Posterior cingulate gyrus (tissue), 11 donors: ENCODE measurements around the gene CYP2W1.
"Not testable (repeated sequence)": the region's sequence is repeated elsewhere in the genome, so short reads cannot be mapped to it uniquely, and the experiment has no call there.

Experiments used
- DNase-seq, 10 donors: peaks; one replicate each; pipeline versions ENCODE4 v3.0.0 to v3.0.0-alpha.2; 2020 to 2021; ENCODE audit warnings: mixed read lengths in 3 of 10
- intact Hi-C: fragments of 100-400 bp; cut with DNase I; formaldehyde crosslinking; loops from one replicate; pipeline ENCODE4 v1.15.1; 2023

The CYP2W1 gene

DNA sequence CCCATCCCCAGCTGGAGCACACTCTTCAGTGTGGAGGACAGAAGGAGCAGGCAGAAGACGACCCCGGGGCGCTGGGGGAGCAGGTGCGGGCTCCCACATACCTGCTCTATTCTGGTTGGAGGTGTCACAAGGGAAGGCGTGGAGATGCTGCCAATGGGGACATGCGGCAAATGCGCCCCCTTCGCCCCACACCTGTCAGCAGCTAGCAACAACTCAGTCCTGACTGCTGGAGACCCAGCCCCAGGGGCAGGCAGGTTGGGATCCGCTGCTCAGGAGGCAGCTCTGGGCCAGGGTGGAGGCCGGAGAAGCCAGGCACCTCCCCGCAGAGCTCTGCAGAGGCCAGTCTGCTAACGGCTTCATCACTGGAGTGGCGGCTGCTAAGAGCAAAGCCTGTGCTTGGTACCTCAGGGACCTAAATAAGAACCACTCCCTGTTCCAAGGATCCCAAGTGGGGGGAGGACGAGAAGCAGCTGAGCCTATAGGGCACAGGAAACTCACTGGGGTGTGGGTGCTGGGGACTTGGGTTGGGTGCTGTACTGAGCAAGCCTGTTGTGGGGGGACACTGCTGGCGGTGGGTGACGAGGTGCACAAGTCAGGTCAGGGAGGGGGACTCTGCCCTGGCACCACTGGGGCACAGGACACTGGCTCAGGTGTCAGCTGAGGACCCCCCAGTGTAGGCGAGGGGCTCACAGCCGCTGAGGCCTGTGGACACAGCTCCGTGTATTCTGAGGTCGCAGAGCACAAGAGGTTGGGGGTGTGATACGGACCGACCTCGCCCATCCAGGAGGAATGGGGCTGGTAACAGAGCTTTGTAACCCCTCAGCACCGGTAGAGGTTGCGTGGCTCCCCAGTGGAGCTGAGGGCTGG is 42.1 kb downstream of the CYP2W1 start:
- peak in 1 of 10 donors; percentile 74 for DNase-seq
- intact Hi-C loops, result loop anchor here (5.0 kb wide), 1 partner anchor 42 kb away; no protein-coding TSS in a partner anchor

DNA sequence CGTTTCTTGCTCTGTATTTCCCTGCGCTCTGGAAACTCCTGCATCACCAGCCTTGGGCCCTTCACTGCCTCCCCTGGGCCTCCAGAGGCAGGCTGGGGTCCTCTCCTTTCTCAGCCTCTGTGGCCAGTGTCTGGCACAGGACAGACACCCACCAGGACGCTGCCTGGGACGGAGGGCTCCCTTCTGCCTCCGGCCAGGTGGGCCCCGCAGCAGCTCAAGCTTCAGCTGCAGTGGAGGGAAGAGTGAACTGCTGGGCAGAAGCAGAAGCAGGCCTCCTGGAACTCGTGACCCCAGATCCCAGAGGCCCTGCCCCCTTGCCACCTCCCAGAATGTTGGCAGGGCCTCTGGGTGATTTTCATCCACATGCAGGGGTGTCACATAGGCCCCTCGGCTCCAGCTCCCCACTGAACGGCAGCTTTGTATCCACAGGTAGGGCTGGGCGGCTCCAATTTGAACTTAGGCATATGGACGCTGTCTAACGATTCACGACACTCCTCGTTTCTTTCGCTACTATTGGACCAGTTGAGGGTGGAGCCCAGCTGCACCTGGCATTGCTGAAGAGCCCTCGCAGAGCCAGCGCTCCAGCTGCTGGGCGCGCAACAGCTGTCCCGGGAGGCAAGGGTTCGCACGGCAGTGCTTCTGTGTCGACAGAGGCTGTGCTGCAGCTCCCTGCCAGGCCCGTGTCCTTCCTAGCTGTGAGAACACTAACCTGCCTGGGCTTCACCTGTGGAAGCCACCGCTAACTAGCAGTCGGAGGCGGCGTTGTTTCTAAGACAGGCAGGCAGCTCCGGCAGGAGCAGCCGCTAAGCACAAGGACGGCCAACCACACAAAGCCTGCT is 43.0 kb downstream of the CYP2W1 start:
- intact Hi-C loops, result no loop called here
- DNase-seq, result peak in 1 of 10 donors; percentile 77

DNA sequence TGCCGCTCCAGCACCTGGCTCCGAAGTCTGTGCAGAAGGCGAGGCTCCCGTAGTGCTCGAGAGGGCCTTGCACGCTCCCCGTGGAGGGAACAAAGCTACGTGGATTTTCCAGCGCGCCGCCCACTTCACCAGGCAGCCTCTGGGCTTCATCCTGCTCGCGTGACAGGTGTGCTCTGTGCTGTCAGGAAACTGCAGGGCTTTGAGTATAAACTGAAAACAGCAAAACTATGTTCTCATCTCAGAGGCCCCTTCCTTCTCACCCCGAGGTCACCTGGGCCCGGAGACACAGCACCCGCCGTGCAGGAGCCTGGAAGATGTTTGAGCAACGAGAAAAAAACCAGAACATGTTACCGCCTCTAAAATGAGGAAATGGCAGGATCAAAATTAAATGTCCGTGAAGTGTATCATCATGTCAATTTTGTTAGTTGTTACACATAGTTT is 43.8 kb downstream of the CYP2W1 start:
- intact Hi-C loops, result no loop called here

DNA sequence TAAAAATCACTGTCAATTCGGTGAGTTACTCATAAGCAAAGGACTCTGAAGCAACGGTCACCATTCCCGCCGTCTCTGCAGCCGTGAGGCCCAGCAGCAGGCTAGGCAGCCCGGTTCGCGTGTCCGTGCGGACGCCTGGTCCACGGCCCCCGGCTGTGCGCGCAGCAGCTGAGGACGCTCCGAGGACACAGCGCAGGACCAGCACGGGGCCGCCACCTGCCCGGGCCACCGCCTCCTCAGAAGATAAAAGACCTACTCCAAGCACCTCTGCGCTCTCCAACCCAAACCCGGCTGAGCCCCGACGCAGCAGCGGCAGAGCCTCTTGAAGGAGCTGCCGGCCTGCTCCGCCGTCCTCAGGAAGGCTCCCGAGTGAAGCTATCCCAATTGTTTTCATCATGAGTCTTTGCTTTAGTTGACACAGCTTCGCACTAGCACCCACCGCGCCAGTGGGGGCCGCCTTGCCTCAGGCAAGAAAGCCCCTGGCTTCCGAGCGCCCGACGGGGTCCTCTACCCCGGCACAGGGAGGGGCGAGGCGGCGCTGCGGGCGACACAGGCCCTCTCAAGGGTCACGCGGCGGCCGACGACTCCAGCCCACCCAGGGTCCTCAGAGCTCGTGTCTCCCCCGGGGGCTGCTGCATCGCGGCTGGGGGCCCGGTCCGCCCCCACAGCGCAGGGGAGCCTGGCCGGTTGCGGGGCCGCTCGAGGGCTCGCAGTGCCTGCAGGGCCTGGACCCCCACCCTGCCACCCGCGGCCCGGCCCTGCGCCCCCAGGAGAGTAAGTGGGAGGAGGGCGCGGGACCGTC is 44.5 kb downstream of the CYP2W1 start:
- intact Hi-C loops, result no loop called here
- DNase-seq, result peak in 4 of 10 donors; percentile 41 to 86 (median 70)

More for the DNA sequence above, 43.8 kb downstream of the CYP2W1 start:
- DNase-seq, result peak in 1 of 10 donors; percentile 76

DNA sequence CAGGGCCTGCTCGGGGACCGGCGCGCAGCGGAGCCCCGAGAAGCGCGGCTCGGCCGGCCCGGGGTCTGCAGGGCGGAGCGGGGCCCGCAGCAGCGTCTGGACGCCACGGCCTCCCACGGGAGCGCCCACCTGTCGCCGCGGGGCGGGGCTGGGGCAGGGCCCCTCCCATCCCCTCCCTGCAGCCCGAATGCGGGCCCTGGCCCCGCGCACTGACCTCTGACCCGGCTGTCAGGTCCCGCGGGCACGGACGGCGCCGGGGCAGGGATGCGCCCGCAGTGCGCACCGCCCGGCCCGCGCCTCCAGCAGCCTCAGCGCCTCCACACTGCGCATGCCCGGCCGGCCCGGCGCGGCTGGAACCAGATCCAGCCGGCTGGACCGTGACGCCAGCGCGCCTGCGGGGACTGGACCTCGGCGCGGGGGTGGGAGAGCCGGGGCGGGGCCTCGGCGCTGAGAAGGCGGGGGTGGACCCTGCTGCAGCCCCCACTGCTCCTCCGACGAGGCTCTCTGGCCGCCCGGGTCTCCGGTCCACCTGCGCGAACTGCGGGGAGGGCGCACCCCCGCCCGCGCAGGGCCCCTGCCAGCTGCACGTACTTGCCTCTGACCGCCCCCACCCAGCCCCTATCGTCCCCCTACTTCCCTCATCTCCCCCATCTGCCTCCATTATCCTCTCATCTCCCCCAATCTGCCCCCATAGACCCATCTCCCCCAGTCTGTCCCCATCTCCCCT is 45.2 kb downstream of the CYP2W1 start:
- DNase-seq, result peak; percentile 82 to 98 (median 88)
- intact Hi-C loops, result no loop called here

DNA sequence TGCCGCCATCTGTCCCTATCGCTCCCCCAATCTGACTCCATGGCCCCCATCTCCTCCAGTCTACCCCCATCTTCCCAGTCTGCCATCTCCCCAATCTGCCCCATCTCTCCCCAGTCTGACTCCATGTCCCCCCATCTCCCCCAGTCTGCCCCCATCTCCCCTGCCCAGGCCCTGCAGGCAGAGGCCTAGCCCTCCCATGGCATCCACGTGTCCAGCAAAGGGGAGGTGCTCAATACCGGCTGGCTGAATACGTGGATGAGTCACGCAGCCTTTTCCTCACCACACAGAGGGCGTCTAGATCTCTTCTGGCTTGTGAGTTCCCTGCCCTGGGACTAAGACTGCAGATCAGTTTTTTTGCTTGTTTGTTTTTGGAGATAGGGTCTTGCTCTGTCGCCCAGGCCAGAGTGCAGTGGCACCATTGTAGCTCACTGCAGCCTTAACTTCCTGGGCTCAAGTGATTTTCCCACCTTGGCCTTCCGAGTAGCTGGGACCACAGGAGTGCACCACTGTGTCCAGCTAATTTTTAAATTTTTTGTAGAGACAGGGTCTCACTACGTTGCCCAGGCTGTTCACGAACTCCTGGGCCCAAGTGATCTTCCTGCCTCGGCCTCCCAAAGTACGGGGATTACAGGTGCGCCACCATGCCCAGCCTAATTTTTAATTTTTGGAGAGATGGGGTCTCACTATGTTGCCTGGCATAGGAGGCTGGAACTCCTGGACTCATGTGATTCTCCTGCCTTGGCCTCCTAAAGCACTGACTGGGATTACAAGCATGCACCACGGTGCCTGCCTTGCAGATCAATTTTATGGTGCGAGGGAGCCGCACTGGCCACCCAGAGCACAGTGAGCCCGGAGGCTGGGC is 46.0 kb downstream of the CYP2W1 start:
- intact Hi-C loops, result no loop called here
- DNase-seq, result peak; percentile 61 to 97 (median 75)

DNA sequence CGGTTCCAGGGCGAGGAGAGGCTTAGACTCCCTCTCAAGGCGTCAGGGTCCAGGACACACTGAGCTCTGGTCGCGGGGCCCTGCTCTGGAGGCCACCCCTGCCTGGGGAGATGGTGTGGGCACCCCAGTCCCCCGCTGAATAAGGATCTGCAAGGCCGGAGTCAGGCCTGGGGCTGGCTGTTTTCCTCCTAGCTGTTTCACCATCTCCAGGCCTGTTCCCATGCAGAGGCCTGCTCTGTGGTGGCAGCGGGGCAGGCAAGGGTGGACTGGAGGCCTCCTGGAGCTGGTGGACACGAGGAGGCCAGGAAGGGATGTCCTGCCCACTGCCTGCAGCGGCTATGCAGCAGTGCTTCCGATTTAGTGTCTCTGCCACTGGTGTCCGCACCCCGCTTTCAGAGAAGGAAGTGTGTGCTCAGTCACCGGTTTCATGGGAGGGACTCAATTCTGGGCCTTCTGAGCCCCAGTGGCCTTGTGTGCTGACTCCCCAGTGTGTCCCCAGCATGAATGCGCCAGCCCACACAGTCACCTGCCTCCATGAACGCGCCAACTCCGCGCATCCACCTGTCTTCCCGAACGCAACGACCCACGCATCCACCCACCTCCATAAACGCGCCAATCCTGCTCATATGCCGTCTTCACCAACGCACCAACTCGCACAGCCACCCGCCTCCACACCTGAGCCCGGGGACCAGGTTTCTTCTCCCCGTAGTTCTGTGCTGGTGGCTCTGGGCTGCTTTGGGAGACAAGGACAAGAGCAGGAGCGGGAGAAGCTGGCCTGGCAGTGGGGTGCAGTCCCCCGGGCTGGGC is 46.9 kb downstream of the CYP2W1 start:
- intact Hi-C loops, result no loop called here
- peak in 4 of 10 donors; percentile 44 to 91 (median 86) for DNase-seq

DNA sequence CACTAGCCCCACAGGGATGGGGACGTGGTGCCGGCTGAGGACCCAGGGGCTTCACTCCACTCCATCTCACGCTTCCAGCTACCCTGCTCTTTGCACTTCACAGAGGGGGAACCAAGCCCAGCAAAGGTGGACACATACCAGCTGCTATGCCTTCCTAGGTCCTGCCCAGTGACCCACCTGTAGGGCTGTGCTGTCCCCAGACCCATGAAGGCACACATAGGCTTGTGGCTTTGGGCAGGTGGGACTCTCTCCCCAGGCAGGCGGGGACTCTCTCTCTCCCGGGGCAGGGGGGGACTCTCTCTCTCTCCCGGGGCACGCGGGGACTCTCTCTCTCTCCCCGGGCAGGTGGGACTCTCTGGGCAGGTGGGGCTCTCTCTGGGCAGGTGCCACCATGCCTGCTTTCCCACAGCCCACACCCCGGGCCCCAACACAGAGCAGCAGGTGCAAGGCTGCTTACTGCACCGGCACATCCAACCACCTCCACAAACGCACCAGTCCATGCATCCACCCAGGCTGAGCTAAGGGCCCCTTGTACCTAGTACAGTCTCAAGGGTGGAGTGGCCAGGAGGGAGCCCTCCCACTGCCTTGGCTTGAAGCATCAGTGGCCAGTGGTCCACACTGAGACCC is 47.6 kb downstream of the CYP2W1 start:
- intact Hi-C loops, result no loop called here
- DNase-seq, result peak in 1 of 10 donors; percentile 68

DNA sequence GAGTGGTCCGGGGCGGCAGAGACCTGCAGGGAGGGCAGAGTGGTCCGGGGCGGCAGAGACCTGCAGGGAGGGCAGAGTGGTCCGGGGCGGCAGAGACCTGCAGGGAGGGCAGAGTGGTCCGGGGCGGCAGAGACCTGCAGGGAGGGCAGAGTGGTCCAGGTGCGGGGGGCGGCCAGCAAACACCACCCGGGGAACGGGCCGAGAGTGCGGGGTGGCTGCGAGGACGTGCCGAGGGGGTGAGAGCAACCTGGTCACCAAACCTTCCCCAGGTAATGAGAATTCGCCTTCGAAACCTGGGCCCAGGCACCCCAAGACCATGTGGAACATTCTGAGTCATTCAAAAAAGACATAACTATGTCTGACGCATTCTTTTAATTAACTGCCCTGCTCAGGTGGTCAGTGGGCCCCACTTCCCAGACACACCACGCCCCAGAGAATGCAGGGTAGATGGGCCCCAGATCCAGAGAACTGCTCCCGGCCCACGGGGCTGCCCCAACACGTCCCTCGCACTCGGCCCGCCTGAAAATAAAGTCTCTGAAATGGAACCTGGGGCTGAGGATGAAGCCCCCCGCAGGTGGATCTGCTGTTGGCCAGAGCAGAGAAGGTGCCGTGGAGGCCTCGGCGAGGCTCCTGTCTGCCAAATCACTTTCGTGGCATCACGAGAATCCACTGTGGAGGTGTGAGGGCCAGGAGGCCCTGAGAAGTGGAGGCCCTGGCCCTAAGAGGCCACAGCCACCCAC is 48.9 kb downstream of the CYP2W1 start:
- DNase-seq, result peak in 1 of 10 donors; percentile 78
- intact Hi-C loops, result no loop called here

DNA sequence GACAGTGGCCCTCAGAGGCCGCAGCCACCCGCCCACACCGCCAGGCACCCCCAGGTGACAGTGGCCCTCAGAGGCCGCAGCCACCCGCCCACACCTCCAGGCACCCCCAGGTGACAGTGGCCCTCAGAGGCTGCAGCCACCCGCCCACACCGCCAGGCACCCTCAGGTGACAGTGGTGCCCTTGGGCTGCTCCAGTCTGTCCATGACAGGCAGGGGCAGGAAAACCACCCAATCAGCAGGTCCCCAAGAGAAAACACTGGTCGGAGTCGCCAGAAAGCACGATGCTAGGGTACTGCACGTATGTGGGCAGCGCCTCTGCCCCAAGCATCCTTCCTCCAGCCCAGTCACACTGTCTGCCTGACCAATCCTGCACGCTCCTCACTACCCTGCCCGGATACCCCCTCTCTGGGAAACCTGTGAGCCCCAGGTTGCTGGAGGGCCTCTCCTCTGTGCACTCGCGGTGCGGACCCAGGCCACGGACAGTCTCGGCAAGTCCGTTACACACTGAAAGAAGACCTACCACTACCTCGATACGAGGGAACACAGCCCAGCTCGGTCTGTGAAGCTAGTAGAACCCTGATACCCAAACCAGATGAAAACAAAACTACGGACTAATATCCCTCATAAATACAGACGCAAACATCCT is 49.7 kb downstream of the CYP2W1 start:
- intact Hi-C loops, result no loop called here
- peak in 1 of 10 donors; percentile 32 for DNase-seq

DNA sequence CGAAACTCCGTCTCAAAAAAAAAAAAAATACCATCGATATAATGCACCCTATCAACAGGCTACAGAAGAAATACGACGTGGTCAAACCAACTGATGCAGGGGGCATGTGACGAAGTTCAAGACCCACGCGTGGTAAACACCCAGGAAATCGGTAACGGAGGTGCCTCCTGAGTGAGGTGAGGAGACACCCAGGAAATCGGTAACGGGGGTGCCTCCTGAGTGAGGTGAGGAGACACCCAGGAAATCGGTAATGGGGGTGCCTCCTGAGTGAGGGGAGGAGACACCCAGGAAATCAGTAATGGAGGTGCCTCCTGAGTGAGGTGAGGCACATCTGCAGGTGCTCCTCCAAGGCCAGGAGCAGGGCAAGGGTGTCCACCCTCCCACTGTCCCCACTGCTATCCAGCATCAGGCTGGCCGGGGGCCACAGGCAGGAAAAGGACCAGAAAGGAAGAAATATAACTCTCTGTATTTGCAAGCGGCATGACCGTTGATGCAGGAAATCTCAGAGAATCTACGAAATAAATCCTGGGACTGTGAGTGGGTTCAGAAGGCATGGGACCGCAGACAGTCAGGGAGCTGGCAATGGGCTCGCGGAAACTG is 50.7 kb downstream of the CYP2W1 start:
- intact Hi-C loops, result no loop called here
- DNase-seq, result peak in 1 of 10 donors; percentile 59

DNA sequence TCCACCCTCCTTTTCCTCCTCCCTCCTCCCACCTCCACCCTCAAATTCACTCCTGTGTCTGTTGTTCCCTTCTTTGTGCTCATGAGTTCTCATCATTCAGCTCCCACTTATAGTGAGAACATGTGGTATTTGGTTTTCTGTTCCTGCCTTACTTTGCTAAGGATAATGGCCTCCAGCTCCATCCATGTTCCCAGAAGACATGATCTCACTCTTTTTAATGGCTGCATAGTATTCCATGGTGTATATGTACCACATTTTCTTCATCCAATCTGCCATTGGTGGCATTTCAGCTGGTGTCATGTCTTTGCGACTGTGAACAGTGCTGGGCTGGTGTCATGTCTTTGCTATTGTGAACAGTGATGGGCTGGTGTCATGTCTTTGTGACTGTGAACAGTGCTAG is 51.8 kb downstream of the CYP2W1 start:
- DNase-seq, intact Hi-C loops: not testable (repeated sequence)

DNA sequence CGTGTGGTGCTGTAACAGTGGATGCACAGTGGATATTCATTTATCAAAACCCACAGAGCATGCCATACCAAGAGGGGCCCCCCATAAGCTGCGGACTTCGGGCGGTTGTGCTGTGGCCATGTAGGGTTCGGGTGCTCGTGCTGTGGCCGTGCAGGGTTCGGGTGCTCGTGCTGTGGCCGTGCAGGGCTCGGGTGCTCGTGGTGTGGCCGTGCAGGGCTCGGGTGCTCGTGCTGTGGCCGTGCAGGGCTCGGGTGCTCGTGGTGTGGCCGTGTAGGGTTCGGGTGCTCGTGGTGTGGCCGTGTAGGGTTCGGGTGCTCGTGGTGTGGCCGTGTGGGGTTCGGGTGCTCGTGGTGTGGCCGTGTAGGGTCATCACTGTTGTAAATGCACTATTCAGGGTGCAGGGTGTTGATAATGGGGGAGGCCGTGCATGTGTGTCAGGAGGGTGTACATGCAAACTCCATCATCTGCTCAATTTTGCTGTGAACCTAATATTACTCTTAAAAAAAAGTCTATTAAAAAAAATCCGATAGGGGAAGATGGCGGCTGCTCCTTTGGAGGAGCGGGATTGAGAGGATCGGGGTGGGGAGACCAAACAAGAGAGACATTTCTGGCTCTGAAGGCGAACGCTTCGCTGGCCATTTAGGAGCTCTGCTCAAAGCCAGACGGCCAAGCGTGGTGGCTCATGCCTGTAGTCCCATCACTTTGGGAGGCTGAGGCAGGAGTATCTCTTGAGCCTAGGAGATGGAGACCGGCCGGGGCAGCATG is 53.4 kb downstream of the CYP2W1 start:
- DNase-seq, result peak in 1 of 10 donors; percentile 36
- intact Hi-C loops, result not testable (repeated sequence)
